Measurements from ENCODE around the gene HSPA4L.

- TF ChIP-seq POLR2A (IDR thresholded peaks at IDR 0.05; ENCODE audit: low read depth, low read length) = no peak
- no peak for TF ChIP-seq POLR2AphosphoS5 (IDR thresholded peaks at IDR 0.05; ENCODE audit: low read depth, low read length)
- TF ChIP-seq POU2F2 (IDR thresholded peaks at IDR 0.05; ENCODE audit: low read depth, low read length) = no peak
- TF ChIP-seq SPI1 (IDR thresholded peaks at IDR 0.05; ENCODE audit: low read depth, low read length) = no peak
- no peak for TF ChIP-seq TAF1 (IDR thresholded peaks at IDR 0.05; ENCODE audit: low read depth, low read length)
- TF ChIP-seq PAX5 (IDR thresholded peaks at IDR 0.05; ENCODE audit: insufficient read depth, low read length, severe bottlenecking) = no peak
These were observed 5.5 kb upstream of the HSPA4L start for GRCh38 chr4:127776620-127777019.
